ENCODE results near the gene HOXB4. TPM values are rescaled to one million over a fixed set of nuclear protein-coding genes. Genes with fewer than 3 reads are reported as not detected.

HOXB4 gene
- total and polyA plus RNA-seq, 2 of the 4 experiments (the other 2 are of a cell fraction) = 2.0 to 8.5 TPM

GRCh38 chr17:48620461-48621139, 42.5 kb upstream of the HOXB4 start:
- in situ Hi-C loops (cut with MboI; ENCODE audit: low sequenced_read_pairs) (loop anchor here (10.0 kb wide), 1 partner anchor 456 kb away; no protein-coding TSS in a partner anchor), dilution Hi-C loops (cut with HindIII; ENCODE audit: low sequenced_read_pairs, unreplicated experiment) (no loop called here), intact Hi-C loops (cut with micrococcal nuclease) (no loop called here)
- H2BK120ac ChIP-seq (ENCODE audit: low read depth, low read length) = no peak overlapping the region
- H3K56ac ChIP-seq (ENCODE audit: extremely low read depth, insufficient read depth, low read length) = no peak overlapping the region
- ChIA-PET CTCF (interaction anchor here (0.6 kb wide), 1 partner anchor 98 kb away, joined by 3 read pairs; no protein-coding TSS in a partner anchor), POLR2A (ENCODE audit: unreplicated experiment) (no interaction called here)
- H2BK5ac ChIP-seq (ENCODE audit: low read depth, low read length, poor library complexity, severe bottlenecking) = no peak overlapping the region
- H2AK9ac ChIP-seq (replicated peaks; ENCODE audit: low read depth, low read length, poor library complexity) = no peak overlapping the region
- H3K14ac ChIP-seq (replicated peaks; ENCODE audit: low read depth, low read length) = no peak overlapping the region
- TF ChIP-seq SMC3 (IDR thresholded peaks at IDR 0.05; ENCODE audit: low read depth, low read length) (no peak), RCOR1 (IDR thresholded peaks at IDR 0.05; ENCODE audit: insufficient replicate concordance, low read length) (no peak), MXI1 (IDR thresholded peaks at IDR 0.05; ENCODE audit: borderline replicate concordance, low read depth, low read length) (no peak), POLR2A (IDR thresholded peaks at IDR 0.05; ENCODE audit: low read depth, low read length) (no peak), FOS (IDR thresholded peaks at IDR 0.05; ENCODE audit: low read depth, low read length) (no peak), ELK1 (IDR thresholded peaks at IDR 0.05; ENCODE audit: borderline replicate concordance, low read depth, low read length) (no peak)
- no peaks in the 10 kb centered on the region for H3K79me1 ChIP-seq (ENCODE audit: low read depth in 1 of 2, low read length in 2 of 2)
- H3K23ac ChIP-seq (ENCODE audit: low read depth, low read length) = 0 out of 2 replicates have a peak overlapping the region, but pooled peaks have one; percentile 31
- no peaks in the 10 kb centered on the region; the same call in 1 of the 2 replicates for H3K4me1 ChIP-seq (ENCODE audit: control insufficient read depth, insufficient read depth, low read length)
- no TSS peak for BruUV-seq (replicated peaks)
- H2BK20ac ChIP-seq (ENCODE audit: low read depth, low read length) = no peak overlapping the region
- no peak overlapping the region for H4K8ac ChIP-seq (ENCODE audit: low read depth in 2 of 2, low read length in 2 of 2)
- no peaks in the 10 kb centered on the region; the same call in 1 of the 2 replicates for H3K9me1 ChIP-seq (ENCODE audit: insufficient read depth, low read length)
- no peak for DNase-seq
- H3K4me2 ChIP-seq (ENCODE audit: low read depth, low read length) = no peak overlapping the region
- no peak overlapping the region for H3K4me3 ChIP-seq (ENCODE audit: insufficient read depth, low read depth, low read length)
- WGBS, 2 experiments (ENCODE audit: extremely low coverage in 2 of 2, insufficient read length in 1 of 2) = no CpG with 5 or more reads among the region's 6 CpGs
- no peak overlapping the region for H4K5ac ChIP-seq (ENCODE audit: low read depth, low read length)
- H2AK5ac ChIP-seq (ENCODE audit: low read depth, low read length) = no peak overlapping the region
- H3K4ac ChIP-seq (ENCODE audit: low read depth, low read length) = no peak overlapping the region
- H2BK15ac ChIP-seq (ENCODE audit: low read depth, low read length) = no peak overlapping the region
- H3K9ac ChIP-seq (ENCODE audit: low read depth, low read length) = no peak overlapping the region
- peaks cover 11% of the 10 kb centered on the region for H3K9me3 ChIP-seq (ENCODE audit: control insufficient read depth, insufficient read depth, low read length)
- no peak overlapping the region for H3K18ac ChIP-seq (ENCODE audit: low read depth, low read length)
- no peak overlapping the region for H2AFZ ChIP-seq (replicated peaks; ENCODE audit: low read length, poor library complexity)
- no peak overlapping the region for H4K91ac ChIP-seq (ENCODE audit: insufficient read depth, low read depth, low read length)
- no peak for ATAC-seq (ENCODE audit: low read depth)
- no peaks in the 10 kb centered on the region for H3K36me3 ChIP-seq (ENCODE audit: control insufficient read depth, insufficient read depth, low read length)
- H3K27ac ChIP-seq (ENCODE audit: insufficient read depth, low read length) = no peak overlapping the region
- peaks cover 13% of the 10 kb centered on the region; the same call in 1 of the 2 replicates for H4K20me1 ChIP-seq (ENCODE audit: insufficient read depth, low read length)
- H3K27me3 ChIP-seq (ENCODE audit: control insufficient read depth, insufficient read depth, low read length) = peaks cover 97% of the 10 kb centered on the region
